HG02981 (cell line): ENCODE results near the gene PAQR9.

ENCODE experiments used
- ATAC-seq: cut with Tn5 transposase; IDR thresholded peaks from one replicate; pipeline ENCODE4 v1.9.1; 2021; ENCODE audit warnings: mild to moderate bottlenecking, moderate library complexity; ENCODE audit not compliant: unreplicated experiment

Gene PAQR9

DNA sequence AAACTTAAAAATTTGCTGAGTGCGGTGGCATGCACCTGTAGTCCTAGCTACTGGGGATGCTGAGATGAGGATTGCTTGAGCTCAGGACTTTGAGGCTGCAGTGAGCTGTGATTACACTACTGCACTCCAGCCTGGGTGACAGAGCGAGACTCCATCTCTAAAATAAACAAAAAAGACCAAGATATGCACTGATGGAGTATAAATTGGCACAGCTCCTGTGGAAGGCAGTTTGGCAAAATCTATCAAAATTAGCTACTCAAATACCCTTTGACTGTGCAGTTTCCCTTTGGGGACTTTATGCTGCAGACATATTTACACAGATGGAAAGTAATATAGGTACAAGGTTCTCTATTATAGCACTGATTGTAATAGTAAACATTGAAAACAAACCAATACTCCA, 19.8 kb upstream of the PAQR9 start:
- no peak for ATAC-seq

DNA sequence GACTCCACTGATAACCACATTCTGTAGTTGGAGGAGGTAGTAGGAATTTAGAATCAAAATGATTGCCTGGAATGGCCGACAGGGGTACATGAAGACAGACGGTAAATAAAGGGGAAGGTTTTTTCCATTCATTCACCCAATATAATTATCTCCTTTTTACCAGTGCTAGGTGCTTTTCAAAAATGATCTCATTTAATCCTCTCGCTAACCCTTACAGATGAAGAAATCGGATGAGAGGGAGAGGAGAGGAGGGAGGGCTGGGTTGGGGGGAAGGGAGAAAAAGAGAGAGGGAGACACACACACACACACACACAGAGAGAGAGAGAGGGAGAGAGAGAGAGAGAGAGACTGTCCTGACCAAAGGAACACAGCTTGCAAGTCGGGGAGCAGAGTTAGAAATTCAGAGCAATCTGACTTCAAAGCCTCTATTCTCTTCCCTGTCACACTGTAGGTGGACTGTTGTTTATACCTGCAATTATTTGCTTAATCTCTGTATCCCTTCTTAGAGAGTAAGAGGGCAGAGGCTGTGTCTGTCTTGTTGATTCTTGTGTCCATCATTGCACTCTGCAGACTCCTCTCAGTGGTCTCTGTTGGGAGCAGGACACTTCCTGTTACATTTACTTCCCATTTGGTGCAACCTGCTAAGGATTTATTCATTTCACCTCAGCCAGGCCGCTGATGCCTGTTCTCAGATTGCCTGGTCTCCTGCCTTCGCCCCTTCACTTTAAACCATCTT, 18.7 kb upstream of the PAQR9 start:
- no peak for ATAC-seq

DNA sequence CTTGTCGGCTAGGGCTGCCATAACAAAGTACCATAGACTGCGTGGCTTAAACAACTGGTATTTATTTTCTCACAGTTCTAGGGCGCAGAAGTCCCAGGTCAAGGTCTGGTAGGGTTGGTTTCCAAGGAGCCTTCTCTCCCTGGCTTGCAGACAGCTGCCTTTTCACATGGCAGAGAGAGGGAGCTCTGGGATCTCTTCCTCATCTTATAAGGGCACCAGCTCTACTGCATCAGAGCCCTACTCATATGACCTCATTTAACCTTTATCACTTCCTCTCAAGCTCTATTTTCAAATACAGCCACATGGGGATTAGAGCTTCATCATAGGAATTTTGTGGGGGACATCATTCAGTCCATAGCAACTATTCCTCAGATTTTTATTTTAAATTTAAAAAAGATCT, 17.6 kb upstream of the PAQR9 start:
- no peak for ATAC-seq

DNA sequence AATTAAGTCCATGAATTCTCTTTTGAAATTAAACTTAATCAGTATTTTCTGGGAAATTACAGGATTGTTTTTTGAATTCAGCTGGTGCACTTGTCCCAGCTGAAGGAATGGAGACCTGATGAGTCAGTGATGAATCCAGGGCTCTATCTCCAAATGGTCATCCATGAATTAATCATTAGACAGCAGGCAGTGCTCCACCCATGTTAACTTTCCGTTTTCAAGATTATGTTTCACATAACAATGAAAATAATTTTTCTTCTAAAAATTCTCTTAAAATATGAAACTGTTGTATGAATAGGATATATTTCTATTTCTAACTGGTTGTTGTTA, 13.9 kb upstream of the PAQR9 start:
- ATAC-seq = no peak

DNA sequence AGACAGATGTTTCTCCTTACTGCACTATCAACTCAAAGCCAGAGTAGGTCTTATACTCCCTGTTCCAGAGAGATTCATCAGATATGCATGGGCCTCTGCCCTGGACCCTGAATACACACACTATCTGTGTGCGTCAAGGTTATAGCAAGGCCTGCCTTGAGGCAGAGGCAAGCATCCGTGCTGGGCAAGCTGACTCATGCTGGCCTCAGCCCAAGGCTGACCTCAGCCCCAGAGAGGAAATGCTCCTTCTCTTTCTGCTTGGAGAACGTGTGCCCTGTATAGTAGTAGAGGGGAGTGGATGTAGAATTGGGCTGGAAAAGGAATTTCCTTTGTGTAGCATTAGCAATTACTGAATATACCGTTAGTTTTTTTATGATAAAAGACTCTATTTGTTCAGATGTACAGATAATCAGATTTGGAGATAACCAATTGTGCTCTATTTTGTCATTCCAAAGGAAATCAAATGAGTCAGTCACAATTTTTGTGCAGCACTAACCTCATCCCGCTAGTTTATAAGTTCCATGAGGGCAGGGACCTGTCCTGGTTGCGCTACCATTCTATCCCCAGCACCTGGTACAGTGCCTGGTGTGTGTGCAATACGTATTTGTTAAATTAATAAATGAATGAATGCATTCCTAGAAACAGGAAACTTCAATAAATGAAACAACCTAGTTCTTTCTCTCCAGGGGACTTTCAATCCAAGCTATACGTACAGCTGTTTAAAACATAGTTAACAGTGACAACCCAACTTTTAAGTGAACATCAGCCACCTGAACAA, 13.3 kb upstream of the PAQR9 start:
- ATAC-seq = no peak

DNA sequence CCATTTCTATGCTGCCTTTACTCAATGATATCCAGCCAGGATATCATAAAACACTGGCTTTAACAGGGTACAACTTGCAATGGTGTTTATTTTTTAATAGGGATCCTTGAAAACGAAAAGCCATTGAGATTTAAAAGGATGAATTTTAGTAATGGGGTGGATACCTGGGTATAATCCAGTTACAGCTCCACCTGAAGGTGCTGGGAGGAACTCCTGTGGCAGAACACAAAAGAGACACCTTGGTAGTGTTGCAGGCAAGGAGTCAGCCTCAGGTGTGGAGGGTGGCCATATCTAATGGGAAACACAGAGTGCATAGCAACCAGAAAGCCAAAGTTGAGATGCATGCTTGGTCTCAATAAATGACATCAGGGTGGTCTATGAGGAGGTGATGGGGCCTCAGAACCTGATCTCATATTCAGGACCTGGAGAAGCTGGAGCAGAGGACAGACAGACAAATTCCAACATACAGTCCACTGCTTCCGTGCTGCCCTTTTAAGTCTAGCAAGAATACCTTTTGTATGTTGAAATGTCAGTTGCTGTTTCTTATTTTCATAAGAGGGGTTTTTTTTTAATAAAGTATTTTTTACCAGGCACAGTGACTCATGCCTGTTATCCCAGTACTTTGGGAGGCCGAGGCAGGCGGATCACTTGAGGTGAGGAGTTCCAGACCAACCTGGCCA, 12.0 kb upstream of the PAQR9 start:
- no peak for ATAC-seq

DNA sequence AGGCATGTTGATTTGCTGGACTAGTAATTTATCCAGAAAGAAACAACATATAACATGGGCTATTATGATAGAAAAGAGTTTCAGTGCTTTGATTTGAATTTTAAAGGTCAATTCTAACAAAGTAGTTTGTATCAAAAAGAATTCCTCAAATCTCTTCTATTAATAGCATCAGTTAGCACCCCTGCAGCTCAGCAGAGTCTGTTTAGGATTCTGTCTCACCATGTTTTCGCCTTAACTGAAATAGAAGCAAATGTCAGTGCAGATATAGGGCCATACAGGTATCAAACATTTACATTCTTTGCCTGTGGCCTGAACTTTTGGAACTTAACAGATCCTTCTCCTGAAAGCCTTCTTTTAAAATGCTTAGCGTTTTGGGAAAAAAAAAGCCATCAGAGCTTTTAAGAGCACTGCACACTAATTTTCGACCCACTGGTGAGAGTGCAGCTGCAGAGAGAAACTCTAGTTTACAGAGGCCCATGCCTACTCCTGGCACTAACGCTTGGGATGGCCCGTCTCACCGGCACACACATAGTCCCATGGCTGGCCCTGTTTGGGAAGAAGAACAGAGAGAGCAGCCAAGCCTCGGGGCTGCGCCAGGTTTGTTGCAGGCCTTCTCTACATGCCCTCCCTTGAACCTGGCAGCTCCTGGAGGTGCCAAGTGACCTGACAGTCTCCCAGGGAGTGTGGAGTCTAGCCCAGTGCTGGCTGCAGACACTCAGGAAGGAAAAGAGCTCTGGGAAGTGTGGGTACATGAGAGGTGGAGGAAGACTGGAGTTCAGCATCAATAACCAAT, 9.9 kb upstream of the PAQR9 start:
- no peak for ATAC-seq

DNA sequence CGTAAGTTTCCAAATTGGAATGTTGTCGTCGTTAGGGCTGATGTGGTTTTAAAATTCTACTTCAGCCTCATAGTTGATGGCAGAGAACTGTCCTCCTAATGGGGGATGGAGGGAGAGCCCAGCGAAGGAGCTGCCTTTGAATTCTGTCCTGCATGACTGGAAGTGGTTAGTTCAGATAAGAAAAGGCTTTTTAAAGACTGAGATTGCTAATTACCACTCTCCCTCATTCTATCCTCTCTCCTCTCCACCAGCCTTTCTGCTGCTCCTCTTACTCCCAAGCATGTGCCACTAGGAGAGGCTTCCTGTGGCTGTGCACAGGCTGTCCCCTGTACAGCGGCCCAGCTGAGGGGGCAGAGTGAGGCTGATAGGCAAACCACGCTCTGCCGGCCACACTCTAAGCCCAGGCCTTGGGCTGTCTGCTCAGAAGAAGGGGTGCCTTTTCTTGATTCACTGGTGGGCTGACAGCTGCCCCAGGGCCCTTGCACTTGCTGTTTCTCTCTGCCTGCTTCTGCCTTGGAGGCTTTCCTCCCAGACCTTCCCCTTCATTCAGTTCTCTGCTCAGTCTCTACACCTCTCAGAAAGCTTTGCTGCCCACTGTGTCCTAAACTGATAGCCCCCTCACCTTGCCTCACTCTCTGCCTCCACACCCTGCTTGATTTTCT, 8.7 kb upstream of the PAQR9 start:
- ATAC-seq = no peak

DNA sequence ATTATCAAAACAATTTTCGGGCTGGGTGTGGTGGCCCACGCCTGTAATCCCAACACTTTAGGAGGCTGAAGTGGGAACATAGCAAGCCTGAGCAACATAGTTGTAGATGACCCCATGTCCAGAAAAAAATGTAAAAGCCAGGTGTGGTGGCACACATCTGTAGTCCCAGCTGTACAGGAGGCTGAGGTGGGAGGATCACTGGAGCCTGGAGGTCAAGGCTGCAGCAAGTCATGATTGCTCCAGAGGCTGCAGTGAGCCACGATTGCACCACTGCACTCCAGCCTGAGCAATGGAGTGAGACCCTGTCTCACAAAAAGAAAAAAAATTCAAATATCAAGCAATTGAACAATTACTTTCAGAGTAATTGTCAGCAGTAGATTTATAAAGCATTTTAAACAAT, 8.0 kb upstream of the PAQR9 start:
- ATAC-seq = no peak

DNA sequence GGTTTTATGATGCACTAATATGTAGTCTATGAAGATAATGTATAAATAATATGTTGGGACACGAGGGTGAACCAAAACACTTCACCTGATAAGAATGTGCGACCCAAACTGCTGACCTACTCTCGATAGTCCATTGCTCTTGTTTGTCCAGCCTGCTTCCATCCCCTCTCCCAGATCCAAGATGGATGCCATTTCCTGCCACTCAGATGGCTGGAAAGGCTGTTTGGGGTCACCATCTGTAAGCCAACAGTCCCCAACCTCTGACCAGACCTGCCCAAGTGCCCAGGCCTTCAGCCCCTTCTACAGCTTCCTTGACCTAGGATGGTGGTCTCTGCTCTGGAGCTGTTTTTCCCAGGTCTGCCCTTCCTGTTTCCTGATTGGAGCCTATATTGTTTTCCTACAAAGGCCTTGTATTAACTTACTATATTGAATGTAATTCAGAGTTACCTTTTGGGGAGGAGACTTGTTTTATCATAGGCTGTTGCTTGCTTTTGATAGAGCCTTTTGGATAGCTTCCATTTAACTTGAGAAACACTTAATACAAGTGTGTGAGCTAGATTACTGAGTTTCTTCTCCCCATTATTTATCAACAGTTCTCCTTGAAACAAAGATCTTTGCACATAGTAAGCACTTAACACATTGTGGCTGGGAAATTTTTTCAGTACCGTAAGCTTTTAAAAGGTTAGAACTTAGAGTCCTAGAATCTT, 5.0 kb upstream of the PAQR9 start:
- no peak for ATAC-seq

DNA sequence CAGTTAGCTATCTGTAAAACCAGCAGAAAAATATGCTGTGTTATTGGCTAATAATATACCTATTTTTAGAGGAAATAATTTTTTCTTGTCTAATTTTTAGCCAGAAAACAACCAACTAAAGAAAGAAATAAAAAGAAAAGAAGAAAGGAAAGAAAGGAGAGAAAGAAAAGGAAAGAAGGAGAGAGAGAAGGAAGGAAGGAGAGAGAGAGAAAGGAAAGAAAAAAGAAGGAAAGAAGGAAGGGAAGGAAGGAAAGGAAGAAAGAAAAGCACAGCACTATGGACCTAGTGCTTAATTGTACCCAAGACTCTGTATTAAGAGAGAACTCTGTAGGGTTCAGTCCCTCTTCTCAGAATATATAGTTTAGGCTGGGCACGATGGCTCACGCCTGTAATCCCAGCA, 3.3 kb upstream of the PAQR9 start:
- no peak for ATAC-seq

DNA sequence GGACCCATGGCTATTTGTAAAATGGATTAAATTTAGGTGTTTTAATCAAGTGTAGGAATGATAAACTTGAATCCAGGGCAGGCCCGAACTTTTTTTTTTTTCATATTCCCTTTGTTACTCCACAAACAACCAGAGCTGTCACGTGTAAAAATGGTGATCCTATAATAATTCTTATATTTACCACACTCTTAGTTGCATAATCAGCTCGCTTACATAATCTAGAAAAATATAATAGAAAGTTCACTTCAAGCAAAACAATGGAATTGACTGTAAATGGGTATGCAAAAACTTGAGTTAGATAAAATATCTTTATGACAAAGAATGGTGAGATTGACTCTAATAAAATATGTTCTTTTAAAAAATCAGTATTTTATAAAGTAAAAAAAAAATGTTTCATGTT, 2.1 kb upstream of the PAQR9 start:
- no peak for ATAC-seq

DNA sequence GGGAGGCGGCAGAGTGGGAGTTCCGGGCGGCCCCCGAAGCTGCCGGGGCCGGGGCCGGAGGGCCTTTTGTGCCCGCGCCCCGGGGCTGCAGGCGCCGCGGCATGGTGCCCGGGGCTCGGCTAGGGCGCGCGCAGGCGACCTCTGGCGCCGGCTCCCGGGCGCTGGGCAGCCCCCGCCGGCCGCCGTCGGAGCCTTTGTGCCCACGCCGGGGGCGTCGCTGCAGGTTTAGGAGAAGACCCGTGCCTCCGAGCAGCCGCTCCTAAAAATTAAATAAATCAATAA, 299 bp downstream of the PAQR9 start:
- ATAC-seq = no peak

DNA sequence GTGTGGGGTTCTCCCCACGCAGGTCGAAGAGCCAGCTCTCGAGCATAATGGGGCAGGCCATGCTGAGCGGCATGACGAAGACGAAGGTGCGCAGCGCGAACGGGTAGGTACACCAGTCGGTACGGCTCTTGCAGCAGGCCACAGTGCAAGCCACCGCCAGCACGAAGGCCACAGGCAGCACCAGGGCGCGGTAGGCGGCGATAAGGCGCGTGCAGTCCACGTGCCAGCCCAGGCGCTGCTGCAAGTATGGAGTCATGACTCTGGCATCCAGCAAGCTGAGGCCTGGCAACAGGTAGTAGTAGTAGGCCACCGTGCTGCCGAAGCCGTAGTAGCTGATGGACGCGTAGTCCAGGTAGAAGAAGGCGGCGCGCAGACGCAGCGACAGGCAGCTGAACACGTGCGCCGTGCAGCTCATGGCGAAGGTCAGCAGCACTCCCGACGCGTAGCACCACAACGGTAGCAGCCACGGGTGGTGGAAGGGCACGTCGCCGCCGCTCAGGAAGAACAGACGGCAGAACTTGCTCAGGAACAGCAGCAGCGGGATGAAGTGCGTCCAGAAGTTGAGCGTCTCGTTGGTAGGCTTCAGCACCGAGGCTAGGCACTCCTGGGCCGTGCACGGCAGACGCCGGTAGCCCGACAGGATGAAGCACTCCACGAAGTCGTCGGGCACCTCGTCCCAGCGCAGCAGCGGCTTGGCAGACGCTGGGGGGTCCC, 797 bp downstream of the PAQR9 start:
- ATAC-seq = no peak

DNA sequence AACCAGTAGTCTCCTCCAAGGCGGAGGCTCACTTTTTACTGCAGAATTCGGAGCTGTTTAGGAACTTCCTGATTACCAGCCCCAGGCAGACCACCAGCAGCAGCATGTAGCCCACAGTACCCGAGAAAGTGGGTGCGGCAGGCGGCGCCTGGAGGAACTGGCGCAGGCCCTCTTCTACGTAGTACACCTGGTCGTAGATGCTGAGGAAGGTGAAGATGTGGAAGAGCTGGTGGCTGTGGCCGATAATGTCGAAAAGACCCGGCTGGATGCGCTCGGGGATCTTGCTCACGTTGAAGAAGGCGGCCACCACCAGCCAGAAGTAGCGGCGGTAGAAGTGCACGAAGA, 1.3 kb downstream of the PAQR9 start:
- ATAC-seq = no peak

DNA sequence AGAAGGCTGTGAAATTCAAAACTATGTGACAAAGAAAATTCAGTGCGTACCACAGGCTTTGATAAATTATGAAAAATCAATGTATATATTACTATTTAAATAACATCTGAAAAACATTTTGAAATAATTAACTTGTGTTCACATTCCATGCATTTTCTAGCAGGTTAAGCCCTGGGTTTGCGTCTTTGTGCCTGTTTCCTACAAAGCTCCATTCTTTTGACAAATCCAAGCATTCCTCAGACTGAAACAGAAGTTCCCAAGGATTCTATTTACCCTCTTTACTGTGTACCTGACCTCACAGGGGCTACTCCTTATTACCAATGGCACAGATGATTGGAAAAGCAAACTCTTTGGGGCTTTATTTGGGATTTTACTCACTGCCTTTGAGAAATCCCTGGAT, 1.9 kb downstream of the PAQR9 start:
- ATAC-seq = no peak

DNA sequence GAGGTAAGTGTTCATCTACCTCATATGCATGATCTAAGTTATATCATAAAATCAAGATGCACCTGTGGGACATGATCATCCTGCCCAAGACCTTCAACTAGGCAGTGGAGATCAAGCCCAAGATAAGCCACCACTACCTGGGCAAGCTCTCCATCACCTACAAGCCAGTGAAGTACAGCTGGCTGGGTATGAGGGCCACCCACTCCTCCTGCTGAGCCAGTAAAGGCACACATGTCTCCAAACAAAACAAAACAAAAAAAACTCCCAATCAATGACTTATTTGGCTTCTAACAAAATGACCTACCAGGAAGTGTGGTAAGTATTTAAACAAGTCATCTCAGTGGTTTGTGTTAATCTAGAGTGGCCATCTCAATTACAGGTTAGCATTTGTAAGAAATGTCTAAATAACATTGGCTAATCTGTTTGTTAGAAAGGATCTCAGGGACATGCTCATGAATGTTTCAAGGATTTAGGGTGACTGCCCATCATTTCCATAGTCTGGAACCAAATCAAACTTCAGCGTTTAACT, 3.1 kb downstream of the PAQR9 start:
- no peak for ATAC-seq

DNA sequence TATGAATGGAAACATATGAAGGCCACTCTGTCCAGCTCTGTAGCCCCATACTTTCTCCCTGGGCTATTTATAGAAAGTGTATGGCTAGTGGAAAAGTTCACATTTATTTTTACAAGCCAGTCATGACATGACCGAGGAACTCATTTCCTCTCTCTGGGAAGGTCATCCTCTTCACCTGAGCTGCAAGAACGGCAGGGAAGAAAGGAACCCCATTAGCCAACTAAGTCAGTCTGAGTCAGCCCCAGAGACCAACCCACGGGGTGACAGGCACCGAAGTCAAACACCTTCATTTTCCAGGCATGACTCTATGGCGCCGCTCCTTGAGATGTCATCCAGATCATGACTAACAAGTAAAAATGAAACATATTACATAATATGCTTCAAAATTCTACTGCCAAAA, 4.8 kb downstream of the PAQR9 start:
- ATAC-seq = no peak

DNA sequence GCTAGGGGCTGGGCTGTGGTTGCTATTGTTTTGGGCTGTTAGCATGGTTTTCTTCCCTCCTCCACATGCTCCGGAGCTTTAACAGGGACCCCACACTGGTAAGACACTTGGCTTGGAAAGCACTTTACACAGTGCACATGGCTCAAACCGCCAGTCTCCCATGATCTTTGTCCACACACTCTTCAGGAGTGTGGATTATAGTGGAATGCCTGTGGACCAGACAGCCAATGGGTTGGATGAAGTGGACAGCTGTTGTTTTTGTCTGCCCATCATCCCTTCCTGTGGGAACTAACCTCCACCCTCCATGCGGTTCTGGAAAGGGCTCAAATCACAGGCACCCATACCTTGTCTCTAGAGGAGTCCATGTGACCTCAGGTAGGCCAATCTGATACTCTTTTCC, 10.0 kb downstream of the PAQR9 start:
- ATAC-seq = no peak
